Measurements from ENCODE around the gene RTRAF. TPM values are rescaled to one million over a fixed set of nuclear protein-coding genes. Genes with fewer than 3 reads are reported as not detected.

RTRAF gene
- total and polyA plus RNA-seq, 2 donors (not counting 1 experiment from before 2014, with no cell fraction given): 34.7 to 91.1 TPM

DNA sequence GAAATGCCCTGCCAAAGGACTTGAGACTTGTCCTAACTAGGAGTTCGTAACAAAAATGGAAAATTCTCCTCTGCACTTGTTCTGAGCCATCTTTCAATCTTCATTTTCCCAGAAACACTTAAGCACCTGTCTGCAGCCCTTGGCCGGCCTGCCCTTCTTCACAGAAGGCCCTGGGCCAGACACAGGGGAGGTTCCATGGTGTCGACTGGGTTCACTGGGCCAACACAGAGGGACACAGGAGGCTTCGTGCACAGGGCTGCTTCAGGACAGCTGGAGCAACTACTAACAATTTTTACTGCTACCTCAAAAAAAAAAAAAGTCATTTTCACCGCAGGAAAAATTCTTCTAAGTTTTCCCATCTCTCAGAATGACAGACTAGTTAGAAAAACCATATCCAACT, 59.9 kb downstream of the RTRAF start:
- H3K9me3 Mint-ChIP-seq (ENCODE audit: insufficient read depth): no peaks in the 10 kb centered on the region
- H4K20me1 ChIP-seq (ENCODE audit: control insufficient read depth, insufficient read depth, low read length, poor library complexity, severe bottlenecking): no peaks in the 10 kb centered on the region
- no peaks in the 10 kb centered on the region for H3K36me3 ChIP-seq (replicated peaks in 1 of 2; ENCODE audit: control extremely low read depth in 1 of 2, control insufficient read depth in 1 of 2, extremely low read depth in 1 of 2, insufficient read depth in 2 of 2, low read length in 1 of 2)
- no peaks in the 10 kb centered on the region for H3K79me2 ChIP-seq (ENCODE audit: control insufficient read depth, insufficient read depth, low read length)
- peaks cover 14% of the 10 kb centered on the region for H3K27me3 Mint-ChIP-seq
- TF ChIP-seq, protein P1, sequence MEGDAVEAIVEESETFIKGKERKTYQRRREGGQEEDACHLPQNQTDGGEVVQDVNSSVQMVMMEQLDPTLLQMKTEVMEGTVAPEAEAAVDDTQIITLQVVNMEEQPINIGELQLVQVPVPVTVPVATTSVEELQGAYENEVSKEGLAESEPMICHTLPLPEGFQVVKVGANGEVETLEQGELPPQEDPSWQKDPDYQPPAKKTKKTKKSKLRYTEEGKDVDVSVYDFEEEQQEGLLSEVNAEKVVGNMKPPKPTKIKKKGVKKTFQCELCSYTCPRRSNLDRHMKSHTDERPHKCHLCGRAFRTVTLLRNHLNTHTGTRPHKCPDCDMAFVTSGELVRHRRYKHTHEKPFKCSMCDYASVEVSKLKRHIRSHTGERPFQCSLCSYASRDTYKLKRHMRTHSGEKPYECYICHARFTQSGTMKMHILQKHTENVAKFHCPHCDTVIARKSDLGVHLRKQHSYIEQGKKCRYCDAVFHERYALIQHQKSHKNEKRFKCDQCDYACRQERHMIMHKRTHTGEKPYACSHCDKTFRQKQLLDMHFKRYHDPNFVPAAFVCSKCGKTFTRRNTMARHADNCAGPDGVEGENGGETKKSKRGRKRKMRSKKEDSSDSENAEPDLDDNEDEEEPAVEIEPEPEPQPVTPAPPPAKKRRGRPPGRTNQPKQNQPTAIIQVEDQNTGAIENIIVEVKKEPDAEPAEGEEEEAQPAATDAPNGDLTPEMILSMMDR (IDR thresholded peaks at IDR 0.05): no peak
- TF ChIP-seq EZH2 (IDR thresholded peaks at IDR 0.05; ENCODE audit: borderline replicate concordance, insufficient read depth, low read depth, low read length, poor library complexity, severe bottlenecking): no peak
- H3K4me3 ChIP-seq (ENCODE audit: control extremely low read depth in 1 of 5, extremely low read depth in 1 of 5, insufficient read depth in 1 of 5, low read depth in 2 of 5, low read length in 4 of 5): no peak overlapping the region
- no peaks in the 10 kb centered on the region for H3K9me3 ChIP-seq (ENCODE audit: control extremely low read depth in 1 of 3, control insufficient read depth in 2 of 3, insufficient read depth in 1 of 3, low read length in 2 of 3)
- ChIA-PET POLR2A (no interaction called here), CTCF (no interaction called here)
- no peaks in the 10 kb centered on the region for H3K4me1 ChIP-seq (ENCODE audit: control insufficient read depth in 2 of 2, insufficient read depth in 2 of 2, low read length in 2 of 2)
- 87% methylated on average over 3 of the region's 5 CpGs for WGBS (ENCODE audit: insufficient coverage)
- H3K4me3 Mint-ChIP-seq: no peak overlapping the region
- ATAC-seq (ENCODE audit: low read depth): no peak
- no peak overlapping the region for H2AFZ ChIP-seq (ENCODE audit: insufficient read depth, low read depth, low read length, poor library complexity, severe bottlenecking)
- peaks cover 0 to 8% (median 1%) of the 10 kb centered on the region in 4 experiments for H3K27me3 ChIP-seq (replicated peaks in 1 of 4; ENCODE audit: control extremely low read depth in 1 of 4, control insufficient read depth in 3 of 4, insufficient read depth in 4 of 4, low read length in 3 of 4)
- no peak overlapping the region for H3K27ac Mint-ChIP-seq
- no peak overlapping the region for H3K27ac ChIP-seq (ENCODE audit: low read length in 2 of 2)
- H3K9ac ChIP-seq (ENCODE audit: low read length): no peak overlapping the region
- no peak overlapping the region for H3K4me2 ChIP-seq (replicated peaks; ENCODE audit: low read depth, low read length, poor library complexity, severe bottlenecking)
- peaks cover 25% of the 10 kb centered on the region for H3K4me1 Mint-ChIP-seq
- no peak for DNase-seq
- intact Hi-C loops (cut with micrococcal nuclease): no loop called here

DNA sequence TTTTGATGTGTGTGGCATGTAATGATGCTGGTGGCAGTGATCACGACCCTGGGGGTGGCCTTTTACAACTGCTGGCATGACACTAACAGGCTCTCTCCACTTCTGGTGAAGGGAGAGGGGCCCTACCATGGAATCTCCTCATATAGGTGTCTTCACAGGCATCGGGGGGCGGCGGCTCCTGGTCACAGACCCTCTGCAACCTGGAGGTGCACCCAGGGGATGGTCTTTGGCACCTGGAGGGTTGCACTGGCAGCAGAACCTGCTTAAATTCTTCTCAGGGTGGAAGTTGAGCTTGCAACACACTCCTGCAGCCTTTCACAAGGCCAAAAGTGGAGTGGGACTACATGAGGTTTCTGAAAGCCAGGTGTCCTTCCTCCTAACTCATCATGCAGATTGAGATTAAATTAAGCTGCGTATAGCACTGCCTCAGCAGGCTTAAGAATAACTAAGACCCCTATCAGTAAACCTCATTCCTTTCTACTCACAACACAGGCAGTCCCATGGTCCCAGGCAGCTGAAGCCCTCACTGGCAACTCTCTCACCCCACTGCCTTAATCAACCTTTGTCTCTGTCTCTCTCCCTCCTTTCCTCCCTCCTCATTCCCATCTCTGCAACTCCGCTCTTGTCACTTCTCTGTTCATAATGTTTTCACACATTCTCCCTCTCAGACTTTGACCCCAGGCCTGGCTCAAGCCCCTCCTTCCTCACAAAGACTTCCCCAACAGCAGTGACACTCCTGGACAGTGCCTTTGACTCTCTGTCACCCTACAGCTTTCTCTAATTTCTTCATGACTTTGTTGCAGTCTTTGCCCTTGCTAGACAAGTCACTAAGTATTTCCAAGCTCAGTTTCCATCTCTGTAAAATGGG, 60.6 kb downstream of the RTRAF start:
- H3K27me3 Mint-ChIP-seq: peaks cover 17% of the 10 kb centered on the region
- H3K27me3 ChIP-seq (replicated peaks in 1 of 4; ENCODE audit: control extremely low read depth in 1 of 4, control insufficient read depth in 3 of 4, insufficient read depth in 4 of 4, low read length in 3 of 4): peaks cover 0 to 7% (median under 1%) of the 10 kb centered on the region in 4 experiments
- WGBS (ENCODE audit: insufficient coverage): 96% methylated on average over 4 of the region's 6 CpGs
- ATAC-seq (ENCODE audit: low read depth) (no peak), DNase-seq (no peak)
- peaks cover 23% of the 10 kb centered on the region for H3K4me1 Mint-ChIP-seq
- H2AFZ ChIP-seq (ENCODE audit: insufficient read depth, low read depth, low read length, poor library complexity, severe bottlenecking): no peak overlapping the region
- intact Hi-C loops (cut with micrococcal nuclease): no loop called here
- no peak overlapping the region for H3K4me3 Mint-ChIP-seq
- H3K27ac ChIP-seq (ENCODE audit: low read length in 2 of 2): no peak overlapping the region
- H3K4me3 ChIP-seq (ENCODE audit: control extremely low read depth in 1 of 5, extremely low read depth in 1 of 5, insufficient read depth in 1 of 5, low read depth in 2 of 5, low read length in 4 of 5): no peak overlapping the region
- no peak for TF ChIP-seq EZH2 (IDR thresholded peaks at IDR 0.05; ENCODE audit: borderline replicate concordance, insufficient read depth, low read depth, low read length, poor library complexity, severe bottlenecking)
- TF ChIP-seq, protein P1 (IDR thresholded peaks at IDR 0.05): no peak
- H4K20me1 ChIP-seq (ENCODE audit: control insufficient read depth, insufficient read depth, low read length, poor library complexity, severe bottlenecking): no peaks in the 10 kb centered on the region
- H3K9me3 ChIP-seq (ENCODE audit: control extremely low read depth in 1 of 3, control insufficient read depth in 2 of 3, insufficient read depth in 1 of 3, low read length in 2 of 3): no peaks in the 10 kb centered on the region
- H3K9ac ChIP-seq (ENCODE audit: low read length): no peak overlapping the region
- H3K27ac Mint-ChIP-seq: no peak overlapping the region
- ChIA-PET CTCF (no interaction called here), POLR2A (no interaction called here)
- no peaks in the 10 kb centered on the region for H3K9me3 Mint-ChIP-seq (ENCODE audit: insufficient read depth)
- H3K36me3 ChIP-seq (replicated peaks in 1 of 2; ENCODE audit: control extremely low read depth in 1 of 2, control insufficient read depth in 1 of 2, extremely low read depth in 1 of 2, insufficient read depth in 2 of 2, low read length in 1 of 2): no peaks in the 10 kb centered on the region
- H3K4me1 ChIP-seq (ENCODE audit: control insufficient read depth in 2 of 2, insufficient read depth in 2 of 2, low read length in 2 of 2): no peaks in the 10 kb centered on the region
- no peaks in the 10 kb centered on the region for H3K79me2 ChIP-seq (ENCODE audit: control insufficient read depth, insufficient read depth, low read length)
- no peak overlapping the region for H3K4me2 ChIP-seq (replicated peaks; ENCODE audit: low read depth, low read length, poor library complexity, severe bottlenecking)
